Measurements from ENCODE around the gene MSANTD3. TPM values are rescaled to one million over a fixed set of nuclear protein-coding genes. Genes with fewer than 3 reads are reported as not detected.

Gene MSANTD3
- total RNA-seq, 3 donors from 2014 or later (not counting 1 experiment from before 2014, with no cell fraction given) = 11.3 to 15.6 (median 14.2) TPM

DNA sequence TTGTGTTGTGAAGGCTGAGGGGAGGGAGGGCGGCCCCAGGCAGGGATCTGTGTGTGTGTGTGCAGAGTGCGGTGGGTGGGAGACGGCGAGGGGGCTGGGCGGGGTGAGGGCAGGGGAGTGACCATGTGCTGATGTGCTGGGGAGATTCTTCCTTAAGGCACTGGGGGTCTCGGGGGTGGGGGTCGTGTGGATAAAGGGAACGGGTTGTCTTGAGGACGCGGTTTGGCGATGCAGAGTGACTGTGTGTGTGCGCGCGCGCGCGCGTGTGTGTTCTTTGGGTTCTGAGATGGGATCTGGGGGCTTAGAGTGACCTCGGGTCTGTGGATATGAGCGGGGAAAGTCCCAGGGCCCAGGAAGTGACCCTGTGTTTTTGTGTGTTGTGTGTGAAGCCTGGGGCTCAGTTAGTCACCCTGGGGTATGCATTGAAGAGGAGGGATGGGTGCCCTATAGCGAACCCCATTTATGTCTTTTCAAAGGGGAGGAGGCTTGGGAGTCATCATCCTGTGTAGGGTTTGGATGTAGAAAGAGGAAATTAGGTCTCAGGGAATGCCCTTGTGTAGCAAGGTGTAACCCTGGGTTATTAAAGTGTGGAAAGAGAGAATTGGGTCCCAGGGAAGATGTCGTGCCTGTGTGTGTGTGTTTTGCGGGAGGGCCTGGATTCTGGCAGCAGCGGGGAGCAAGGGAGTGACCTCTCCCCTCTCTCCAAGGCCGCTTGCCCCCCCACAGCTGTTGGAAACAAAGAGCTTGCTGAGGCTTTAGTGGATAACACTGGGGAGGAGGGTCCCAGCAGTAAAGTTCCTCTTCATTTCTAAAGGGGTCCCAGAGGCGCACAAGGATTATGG lies 47.4 kb downstream of the MSANTD3 start:
- Mint-ChIP-seq H3K36me3 (no peaks in the 10 kb centered on the region), H3K9me3 (no peaks in the 10 kb centered on the region), H3K27ac (no peak overlapping the region), H3K27me3 (ENCODE audit: low read depth in 2 of 2) (peaks cover 39 to 53% of the 10 kb centered on the region in 2 donors), H3K4me1 (peaks cover 7 to 11% of the 10 kb centered on the region in 2 donors), H3K4me3 (peak overlapping the region; percentile 77)
- Histone ChIP-seq H3K4me3 (ENCODE audit: low read length) (no peak overlapping the region), H3K36me3 (ENCODE audit: control insufficient read depth, insufficient read depth, low read length) (no peaks in the 10 kb centered on the region), H3K27me3 (ENCODE audit: control insufficient read depth, insufficient read depth, low read length) (peaks cover 12% of the 10 kb centered on the region), H3K4me1 (ENCODE audit: control insufficient read depth, insufficient read depth, low read length) (peaks cover 7% of the 10 kb centered on the region), H3K27ac (ENCODE audit: low read length) (no peak overlapping the region), H3K9me3 (ENCODE audit: control insufficient read depth, insufficient read depth, low read length) (no peaks in the 10 kb centered on the region)
- DNase-seq (peak in 1 of 2 donors; percentile 6), ATAC-seq (peak in 1 of 3 donors; percentile 35)
- WGBS (ENCODE audit: insufficient coverage) = 37% methylated on average over 26 of the region's 26 CpGs
- TF ChIP-seq CTCF (IDR thresholded peaks at IDR 0.05) = no peak
- intact Hi-C loops (cut with micrococcal nuclease) = no loop called here

DNA sequence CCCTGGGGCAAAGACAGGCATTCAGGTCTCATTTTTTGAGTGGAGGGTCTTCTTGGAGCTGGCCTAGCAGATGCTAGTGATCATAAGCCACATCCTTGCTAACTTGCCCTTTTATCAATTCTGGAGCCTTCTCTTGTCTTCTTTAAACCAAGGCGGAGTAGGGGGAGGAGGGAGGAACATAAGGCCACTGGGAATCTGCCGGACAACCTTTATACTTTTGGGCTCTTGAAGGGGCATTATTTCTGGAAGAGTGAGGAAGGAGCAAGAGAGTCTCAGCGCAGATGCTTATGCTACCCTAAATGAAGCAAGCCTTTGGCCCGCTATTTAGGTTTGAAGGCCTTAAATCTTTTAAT lies 48.0 kb downstream of the MSANTD3 start:
- Histone ChIP-seq H3K36me3 (ENCODE audit: control insufficient read depth, insufficient read depth, low read length) (no peaks in the 10 kb centered on the region), H3K27me3 (ENCODE audit: control insufficient read depth, insufficient read depth, low read length) (peaks cover 12% of the 10 kb centered on the region), H3K4me3 (ENCODE audit: low read length) (no peak overlapping the region), H3K27ac (ENCODE audit: low read length) (no peak overlapping the region), H3K4me1 (ENCODE audit: control insufficient read depth, insufficient read depth, low read length) (peaks cover 7% of the 10 kb centered on the region), H3K9me3 (ENCODE audit: control insufficient read depth, insufficient read depth, low read length) (no peaks in the 10 kb centered on the region)
- ATAC-seq (no peak), DNase-seq (no peak)
- Mint-ChIP-seq H3K4me3 (peak overlapping the region; percentile 7), H3K9me3 (no peaks in the 10 kb centered on the region), H3K36me3 (no peaks in the 10 kb centered on the region), H3K27me3 (ENCODE audit: low read depth in 2 of 2) (peaks cover 33 to 47% of the 10 kb centered on the region in 2 donors), H3K4me1 (peaks cover 7 to 11% of the 10 kb centered on the region in 2 donors), H3K27ac (no peak overlapping the region)
- TF ChIP-seq CTCF (IDR thresholded peaks at IDR 0.05) = no peak
- intact Hi-C loops (cut with micrococcal nuclease) = no loop called here
- WGBS (ENCODE audit: insufficient coverage) = 91% methylated on average over 4 of the region's 4 CpGs

DNA sequence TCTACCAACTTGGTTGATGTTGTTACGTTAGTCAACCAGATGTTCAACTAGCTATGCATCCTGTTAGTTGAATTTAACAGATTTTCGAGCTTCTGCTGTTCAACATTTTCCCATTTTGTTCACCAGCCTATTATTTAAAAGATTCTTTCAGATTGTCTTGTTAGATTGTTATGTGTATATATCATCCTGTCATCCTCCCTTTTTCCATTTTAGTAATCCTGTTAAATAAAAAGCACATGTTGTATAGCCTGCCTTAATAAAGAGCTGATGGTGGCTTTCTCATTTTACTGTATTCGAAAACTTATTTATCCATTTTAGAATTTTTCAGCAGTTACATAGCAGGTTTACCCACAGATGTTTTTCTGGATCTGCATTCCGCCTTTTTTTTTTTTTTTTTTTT lies 50.3 kb downstream of the MSANTD3 start:
- H3K4me1 Mint-ChIP-seq = peaks cover 7 to 11% of the 10 kb centered on the region in 2 donors
- intact Hi-C loops (cut with micrococcal nuclease) = no loop called here
- no peaks in the 10 kb centered on the region for H3K36me3 Mint-ChIP-seq
- peaks cover 12% of the 10 kb centered on the region for H3K27me3 ChIP-seq (ENCODE audit: control insufficient read depth, insufficient read depth, low read length)
- no peak overlapping the region for H3K4me3 Mint-ChIP-seq
- ATAC-seq (no peak), DNase-seq (no peak)
- H3K36me3 ChIP-seq (ENCODE audit: control insufficient read depth, insufficient read depth, low read length) = no peaks in the 10 kb centered on the region
- TF ChIP-seq CTCF (IDR thresholded peaks at IDR 0.05) = no peak
- H3K4me3 ChIP-seq (ENCODE audit: low read length) = no peak overlapping the region
- no peak overlapping the region for H3K27ac Mint-ChIP-seq
- H3K27ac ChIP-seq (ENCODE audit: low read length) = no peak overlapping the region
- peaks cover 30 to 33% of the 10 kb centered on the region in 2 donors for H3K27me3 Mint-ChIP-seq (ENCODE audit: low read depth in 2 of 2)
- peaks cover 7% of the 10 kb centered on the region for H3K4me1 ChIP-seq (ENCODE audit: control insufficient read depth, insufficient read depth, low read length)
- WGBS (ENCODE audit: insufficient coverage) = 95% methylated on average over 3 of the region's 4 CpGs
- no peaks in the 10 kb centered on the region for H3K9me3 Mint-ChIP-seq
- H3K9me3 ChIP-seq (ENCODE audit: control insufficient read depth, insufficient read depth, low read length) = no peaks in the 10 kb centered on the region
